NCI-H146 treated with DMSO at 0.1 percent for 48 hours (cell line): ENCODE results near the gene INPP5A.
"Not testable (repeated sequence)": the region's sequence is repeated elsewhere in the genome, so short reads cannot be mapped to it uniquely, and the experiment has no call there.

Experiments
- DNase-seq: peaks from one replicate; lab custom pipeline; 2025; ENCODE audit not compliant: unreplicated experiment; lab: John Stamatoyannopoulos, UW

The INPP5A gene

DNA sequence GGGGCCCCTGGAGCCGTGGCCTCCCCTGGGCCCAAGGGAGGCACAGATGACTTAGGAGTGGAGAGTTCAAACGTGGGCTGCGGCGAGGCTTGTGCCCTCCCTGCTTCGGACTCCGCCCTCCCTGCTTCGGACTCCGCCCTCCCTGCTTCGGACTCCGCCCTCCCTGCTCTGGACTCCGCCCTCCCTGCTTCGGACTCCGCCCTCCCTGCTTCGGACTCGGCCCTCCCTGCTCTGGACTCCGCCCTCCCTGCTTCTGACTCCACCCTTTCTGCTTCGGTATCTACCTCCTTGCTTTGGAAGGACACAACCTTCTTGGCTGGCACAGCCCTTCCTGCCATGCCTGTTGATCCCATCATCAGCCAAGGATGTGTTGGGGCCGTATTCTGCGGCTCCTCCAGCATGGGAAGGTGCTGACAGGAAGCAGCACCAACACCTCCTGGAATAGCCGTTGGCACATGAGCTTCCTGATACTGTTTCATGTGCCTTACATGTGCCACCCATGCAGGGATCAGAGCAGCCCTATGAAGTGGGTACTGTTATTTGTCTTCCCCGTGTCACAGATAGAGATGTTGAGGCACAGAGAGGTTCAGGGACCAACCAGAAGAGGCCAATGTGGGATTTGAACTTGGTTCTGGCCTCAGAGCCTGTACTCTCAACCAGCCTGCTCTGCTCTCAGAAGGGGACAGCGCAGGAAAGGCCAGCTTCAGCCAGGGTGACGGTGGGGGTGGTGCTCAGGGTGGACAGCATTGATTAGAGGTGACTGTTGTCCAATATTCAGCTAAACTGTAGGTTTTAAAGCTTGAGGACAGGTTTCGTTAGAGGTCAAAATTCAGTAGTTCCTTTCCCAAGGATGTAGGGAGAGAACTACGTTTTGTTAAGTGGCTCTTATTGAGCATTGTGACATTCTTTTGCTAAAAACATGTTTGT, 133.9 kb downstream of the INPP5A start:
- no peak for DNase-seq

DNA sequence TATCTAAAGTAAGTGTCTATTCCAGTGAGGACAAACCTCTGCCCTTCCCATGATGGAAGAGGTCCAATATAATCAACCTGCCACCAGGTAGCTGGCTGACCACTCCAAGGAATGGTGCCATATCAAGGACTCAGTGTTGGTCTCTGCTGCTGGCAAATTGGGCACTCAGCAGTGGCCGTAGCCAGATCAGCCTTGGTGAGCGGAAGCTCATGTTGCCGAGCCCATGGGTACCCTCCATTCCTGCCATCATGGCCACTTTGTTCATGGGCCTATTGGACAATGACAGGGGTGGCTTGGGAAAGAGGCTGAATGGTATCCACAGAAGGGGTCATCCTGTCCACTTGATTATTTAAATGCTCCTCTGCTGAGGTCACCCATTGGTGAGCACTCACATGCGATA, 136.2 kb downstream of the INPP5A start:
- not testable (repeated sequence) for DNase-seq

DNA sequence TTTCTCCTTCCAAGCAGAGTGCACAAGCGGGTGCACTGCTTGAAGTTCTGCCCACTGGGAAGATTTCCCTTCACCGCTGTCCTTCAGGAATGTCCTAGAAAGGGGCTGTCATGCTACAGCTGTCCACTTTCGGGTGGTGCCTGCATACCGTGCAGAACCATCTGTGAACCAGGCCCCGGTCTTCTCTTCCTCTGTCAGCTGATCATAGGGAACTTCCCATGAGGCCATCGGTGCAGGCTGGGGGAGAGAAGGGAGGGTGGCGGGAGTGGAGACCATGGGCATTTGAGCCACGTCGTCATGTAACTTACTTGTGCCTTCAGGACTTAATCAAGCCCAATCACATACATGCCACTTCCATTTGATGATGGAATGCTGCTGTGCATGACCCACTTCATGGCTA, 136.7 kb downstream of the INPP5A start:
- DNase-seq: no peak

DNA sequence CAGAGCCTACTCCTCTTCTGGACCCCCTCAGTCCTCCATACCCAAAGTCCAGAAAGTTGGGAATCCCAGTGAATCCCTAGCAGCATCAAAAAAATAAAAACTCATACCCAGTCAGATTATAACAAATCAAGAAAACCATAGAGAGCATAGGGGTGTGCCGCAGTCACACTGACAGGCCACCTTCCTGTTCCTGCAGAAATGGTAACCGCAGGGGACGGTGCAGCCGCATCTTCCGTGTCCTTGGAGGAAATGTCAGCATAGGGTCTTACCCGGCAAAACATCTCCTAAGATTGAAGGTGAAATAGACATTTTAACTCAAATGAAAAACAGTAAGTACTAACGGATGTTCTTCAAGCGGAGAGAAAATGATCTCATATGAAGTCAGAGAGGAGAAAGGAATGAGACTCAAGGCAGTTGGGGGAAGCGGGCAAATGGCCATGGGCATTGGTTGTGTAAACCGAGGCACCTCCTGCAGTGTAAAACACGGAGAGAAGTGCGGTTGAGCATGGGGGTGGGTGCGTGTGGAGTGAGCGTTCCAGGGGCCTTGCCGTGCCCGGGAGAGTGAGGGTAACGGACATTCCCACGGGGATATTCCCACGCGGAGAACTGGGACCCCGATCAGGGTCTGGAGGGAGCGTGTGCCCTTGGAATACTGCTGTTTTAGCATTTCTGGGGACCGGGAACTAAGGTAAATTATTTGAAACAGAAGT, 137.6 kb downstream of the INPP5A start:
- no peak for DNase-seq

DNA sequence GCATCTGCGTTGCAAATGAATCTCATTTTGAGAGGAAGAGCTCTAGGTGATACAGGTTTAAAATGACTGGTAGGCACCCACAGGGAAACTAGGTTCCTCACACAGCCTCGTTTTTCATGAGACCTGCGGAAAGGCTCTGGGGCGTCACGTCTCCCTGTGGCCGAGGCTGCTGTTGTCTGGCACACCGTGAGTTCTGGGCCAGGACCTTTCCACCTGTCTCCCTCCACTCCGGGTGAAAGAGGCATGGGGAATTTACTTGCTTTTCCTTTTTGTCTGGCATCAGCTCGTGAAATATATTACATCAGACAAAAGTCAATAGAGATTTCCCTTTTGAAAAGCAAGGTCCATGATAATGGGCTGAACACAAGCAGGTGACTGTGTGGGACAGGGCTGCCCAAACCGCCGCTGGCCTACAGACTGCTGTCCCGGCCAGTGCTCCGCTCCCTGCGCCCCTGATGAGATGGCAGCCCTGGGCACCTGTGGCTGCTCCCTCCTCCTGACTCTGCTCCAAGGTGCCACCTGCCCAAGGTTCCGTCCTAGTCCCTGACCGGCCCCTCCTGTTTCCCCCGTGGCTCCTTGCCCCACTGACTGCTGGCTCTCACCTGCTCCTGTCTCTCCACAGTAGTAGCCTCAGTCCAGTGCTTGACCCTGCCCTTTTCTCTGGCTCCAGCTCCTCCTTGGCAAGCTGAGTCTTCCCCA, 138.8 kb downstream of the INPP5A start:
- no peak for DNase-seq

DNA sequence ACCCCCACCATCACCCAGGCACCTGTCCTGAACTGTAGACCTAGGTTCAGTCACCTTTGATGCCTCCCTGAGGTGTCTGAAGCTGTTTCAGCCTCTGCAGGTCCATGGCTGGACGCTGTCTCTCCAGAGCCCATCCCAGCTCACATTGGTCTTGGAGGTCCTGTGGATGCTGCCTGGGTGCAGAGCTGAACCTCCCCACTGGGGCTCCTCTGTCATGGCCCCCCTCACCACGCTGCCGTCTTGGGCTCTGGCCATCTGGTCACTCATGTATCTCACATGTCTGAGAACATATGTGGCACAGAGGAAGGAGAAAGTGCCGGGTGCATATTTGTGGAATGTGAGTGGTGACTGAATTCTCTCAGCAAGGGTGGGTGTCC, 139.5 kb downstream of the INPP5A start:
- DNase-seq: no peak

DNA sequence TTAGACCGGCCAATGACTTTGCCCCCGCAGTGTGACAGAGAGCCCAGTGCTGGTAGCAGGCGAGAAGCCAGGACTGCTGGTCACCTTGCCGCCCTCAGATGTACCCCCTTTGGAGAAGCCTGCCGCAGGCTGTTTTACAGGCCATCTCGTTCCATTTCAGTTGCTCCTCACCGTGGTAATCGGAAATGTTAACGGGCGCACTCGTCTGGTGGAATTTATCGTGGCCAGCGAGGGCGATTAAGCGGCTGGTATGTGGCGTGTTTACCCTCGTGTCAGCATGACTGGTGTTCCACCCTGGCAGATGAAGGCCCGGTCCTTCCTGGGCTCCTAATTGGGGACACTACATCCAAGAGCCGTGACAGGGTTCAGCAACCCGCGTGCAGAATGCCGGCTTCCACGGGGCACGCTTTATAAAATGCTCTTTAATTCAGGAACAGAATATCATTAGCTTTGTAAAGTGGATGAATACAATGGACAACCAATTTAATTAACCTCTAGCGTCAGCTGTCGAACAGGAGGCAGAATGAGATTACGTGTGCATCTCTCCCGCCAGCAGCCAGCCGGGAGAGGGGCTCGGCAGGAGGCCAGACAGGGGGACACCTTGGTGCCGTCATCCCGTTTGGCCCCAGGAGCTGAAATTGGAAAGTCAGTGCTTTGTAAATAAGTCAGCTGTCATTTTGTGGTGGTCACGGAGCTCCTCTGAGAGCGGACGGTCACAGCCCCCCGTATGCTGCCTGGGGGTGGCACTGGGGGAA, 140.1 kb downstream of the INPP5A start:
- no peak for DNase-seq

DNA sequence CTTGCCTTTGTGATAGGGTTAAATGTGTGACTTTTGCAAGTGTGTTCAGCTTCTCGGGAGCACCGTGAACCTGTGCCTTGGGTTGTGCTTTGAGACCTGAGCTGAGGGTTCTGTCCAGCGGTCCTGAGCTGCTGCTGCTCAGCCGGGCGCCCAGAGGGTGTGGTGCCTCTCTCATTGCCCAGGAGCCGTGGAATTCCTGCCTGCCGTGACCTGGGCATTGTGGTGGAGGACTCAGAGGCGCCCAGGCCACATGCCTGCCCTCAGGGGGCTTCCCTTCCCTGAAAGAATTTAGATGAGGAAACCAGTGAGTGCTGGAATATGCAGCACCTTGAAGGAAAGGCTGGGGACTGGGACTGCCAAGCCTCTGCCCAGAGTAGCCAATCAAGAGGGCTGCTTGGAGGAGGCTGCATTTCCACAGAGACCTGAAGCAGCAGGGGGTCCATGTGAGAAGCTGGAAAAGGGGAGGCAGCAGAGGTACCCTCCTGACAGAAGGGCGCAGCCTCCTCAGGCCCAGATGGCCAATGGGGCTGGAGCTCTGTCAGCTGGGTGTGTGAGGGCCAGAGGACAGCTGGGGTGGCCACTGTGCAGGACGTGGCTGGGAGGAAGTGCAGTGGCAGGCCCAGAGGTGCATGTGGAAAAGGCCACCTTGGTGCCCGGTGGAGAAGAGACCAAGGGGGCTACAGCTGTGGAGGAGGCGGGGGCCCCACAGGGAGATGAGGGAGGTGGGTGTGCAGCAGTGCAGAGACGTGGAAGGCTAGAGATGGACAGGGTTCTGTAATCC, 141.0 kb downstream of the INPP5A start:
- DNase-seq: no peak

DNA sequence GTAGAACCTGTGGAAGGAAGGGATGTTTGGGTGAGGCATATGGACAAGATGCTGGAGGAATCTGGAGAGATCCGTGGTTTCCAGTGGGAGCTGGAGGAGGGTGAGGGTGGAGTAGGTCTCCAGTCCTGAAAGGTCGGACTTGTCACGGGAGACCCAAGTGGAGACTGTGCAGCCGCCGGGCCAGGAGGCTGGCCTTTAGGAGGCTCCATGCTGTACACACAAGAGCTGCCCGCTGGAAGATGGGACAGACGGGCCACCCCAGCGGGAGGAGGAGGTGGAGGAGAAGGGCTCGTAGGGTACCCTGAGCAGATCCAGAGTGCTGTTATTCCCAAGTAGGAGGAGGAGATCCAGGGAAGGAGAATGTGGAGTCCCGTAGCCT, 141.6 kb downstream of the INPP5A start:
- DNase-seq: no peak

DNA sequence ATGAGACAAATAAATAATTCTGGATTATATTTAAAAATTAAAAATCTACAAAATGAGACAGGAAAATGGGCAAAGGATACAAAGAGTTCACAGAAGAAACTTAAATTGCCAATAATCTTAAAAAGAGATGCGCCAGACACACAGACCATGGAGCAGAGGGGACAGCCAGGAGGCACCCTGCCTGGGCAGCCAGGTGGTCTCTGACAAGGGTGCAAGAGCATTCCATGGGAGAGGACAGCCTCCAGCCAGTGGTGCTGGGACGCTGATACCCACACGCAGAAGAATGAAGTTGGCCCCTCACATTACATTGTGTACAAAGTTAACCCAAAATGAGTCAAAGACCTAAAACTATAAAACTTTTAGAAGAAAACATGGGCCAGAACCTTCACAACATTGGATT, 142.1 kb downstream of the INPP5A start:
- no peak for DNase-seq

DNA sequence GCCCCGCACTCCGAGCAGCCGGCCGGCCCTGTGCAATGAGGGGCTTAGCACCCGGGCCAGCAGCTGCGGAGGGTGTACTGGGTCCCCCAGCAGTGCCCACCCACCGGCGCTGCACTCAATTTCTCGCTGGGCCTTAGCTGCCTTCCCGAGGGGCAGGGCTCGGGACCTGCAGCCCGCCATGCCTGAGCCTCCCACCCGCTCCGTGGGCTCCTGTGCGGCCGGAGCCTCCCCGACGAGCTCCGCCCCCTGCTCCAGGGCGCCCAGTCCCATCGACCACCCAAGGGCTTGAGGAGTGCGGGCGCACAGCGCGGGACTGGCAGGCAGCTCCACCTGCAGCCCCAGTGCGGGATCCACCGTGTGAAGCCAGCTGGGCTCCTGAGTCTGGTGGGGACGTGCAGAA, 143.2 kb downstream of the INPP5A start:
- DNase-seq: not testable (repeated sequence)

DNA sequence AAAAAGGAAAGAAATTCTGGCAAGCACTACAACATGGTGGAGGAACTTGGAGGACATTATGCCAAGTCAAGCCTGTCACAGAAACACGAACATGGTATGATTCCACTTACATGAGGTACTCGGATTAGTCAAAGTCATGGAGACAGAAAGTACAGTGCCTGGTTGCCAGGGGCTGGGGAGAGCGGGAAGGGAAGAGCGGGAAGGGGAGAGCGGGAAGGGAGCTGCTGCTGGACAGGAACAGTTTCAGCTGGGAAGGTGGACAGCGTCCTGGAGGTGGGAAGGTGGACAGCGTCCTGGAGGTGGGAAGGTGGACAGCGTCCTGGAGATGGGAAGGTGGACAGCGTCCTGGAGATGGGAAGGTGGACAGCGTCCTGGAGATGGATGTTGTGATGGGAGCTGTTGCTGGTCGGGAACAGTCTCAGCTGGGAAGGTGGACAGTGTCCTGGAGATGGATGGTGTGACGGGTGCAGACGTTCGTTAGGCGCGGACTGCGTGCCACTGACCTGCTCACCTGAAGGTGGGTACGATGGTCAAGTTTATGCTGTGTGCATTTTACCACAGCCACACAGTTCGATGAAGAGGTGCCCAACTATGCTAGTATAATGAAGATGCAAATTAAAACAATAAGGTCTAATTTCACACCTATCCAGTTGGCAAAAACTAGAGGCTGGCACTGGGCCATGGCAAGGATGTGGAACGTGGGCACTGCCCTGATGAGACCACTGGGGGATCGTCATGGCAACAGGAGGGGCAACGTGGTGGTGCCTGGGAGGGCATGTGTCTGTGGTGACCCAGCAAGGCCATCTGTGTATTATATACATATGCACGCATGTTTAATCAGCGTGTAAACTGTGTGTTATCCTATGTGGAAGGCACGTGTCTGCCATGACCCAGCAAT, 144.5 kb downstream of the INPP5A start:
- DNase-seq: no peak

DNA sequence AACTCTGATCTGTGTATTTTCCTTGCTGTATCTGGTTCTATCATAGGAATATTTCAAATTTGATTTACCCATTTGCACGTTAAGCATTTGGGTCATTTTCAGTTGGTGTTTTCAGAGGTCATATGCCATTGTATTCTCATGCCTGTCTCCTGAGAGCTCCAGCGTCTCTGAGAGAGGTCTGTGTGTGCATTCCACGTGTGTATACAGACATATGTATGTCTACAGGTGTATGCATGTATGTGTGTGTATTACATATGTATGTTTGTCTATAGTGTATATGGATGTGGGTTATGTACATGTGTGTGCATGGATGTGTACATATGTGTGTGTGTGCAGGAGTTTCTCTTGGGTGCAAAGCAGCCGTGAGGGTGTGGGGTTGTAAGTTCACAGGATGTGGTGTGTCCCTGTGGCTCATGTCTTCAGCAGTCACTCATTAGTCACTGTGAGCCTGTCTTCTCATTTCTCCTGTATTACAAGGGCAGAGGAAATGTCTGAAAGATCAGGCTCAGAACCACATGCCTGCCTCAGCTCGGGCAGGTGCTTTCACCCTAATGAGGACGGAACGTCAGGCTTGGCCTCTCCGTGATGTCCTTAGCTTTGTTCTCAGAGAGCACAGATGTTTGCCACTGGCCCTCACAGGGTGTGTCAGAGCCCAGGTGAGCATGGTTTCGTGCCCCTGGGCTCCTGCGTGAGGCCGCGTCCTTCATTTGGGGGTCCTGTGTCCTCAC, 146.7 kb downstream of the INPP5A start:
- no peak for DNase-seq

DNA sequence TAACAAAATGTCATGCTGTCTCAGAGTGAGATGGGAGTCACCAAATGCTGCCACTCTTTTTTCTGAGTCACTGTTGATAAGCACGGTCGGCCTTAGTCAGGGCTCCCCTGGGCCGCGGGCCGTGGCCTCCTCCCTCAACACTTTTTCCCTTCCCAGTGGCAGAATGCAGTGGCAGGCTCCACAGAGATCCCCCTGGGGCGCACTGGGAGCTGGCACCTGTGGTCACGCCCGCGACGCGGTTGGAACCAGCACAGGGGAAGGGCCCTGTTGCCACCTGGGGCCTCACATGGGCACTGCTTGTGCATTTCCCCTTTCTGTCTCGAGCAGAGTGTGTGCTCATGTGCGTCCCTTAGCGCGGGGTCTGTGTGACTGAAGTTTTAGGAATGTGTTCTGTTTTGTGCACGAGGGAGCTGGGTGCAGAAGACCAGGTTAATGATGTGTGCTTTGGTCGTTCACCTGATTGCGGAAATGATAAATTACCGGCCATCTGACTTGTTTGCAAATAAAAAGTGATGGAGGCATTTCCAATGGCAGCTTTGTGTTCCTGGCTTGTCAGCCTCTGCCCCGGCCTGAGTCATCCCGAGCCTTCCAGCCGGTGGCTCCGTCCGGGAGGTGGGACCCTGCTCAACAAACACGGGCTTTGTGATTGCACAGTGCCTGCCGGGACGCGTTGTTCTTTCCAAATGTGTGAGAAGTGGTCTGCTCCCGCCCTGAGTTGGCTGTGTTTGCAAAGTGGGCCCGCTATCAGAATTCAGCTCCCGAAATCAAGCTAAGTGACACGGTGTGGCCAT, 147.7 kb downstream of the INPP5A start:
- DNase-seq: no peak

DNA sequence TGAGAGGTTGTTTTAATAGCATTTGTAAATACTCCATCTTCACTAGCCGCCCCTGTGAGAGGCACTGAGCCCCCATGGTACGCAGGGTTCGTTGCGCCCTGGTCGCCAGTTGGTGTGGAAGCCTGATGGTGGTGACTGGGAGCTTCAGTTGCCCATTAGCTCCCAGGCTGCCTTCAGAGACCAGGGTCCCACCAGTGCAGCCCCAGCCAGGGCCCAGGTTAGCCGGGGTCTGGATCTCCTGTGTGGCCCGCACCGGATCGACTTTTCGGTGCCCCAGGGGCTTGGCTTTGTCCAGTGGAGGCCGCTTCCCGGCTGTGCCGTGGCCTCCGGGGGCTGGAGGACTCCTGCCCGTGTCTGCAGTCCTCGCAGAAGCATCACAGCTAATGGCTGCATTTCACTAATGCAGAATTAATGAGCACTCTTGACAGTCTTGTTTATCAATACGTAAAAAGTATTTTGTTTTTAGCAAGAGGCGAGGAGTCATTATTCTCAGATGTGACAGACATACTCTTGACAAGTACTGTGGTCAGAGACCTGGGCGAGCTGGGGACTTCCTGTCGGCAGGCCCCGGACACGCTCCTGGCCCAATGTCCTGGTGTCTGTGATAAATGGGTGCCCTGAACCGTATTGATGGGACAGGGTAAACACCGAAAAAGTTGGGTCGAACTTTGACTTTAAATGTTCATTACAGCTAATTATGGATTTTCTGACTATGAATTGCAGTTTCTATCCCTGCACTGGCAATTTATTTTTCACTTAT, 148.5 kb downstream of the INPP5A start:
- DNase-seq: no peak

DNA sequence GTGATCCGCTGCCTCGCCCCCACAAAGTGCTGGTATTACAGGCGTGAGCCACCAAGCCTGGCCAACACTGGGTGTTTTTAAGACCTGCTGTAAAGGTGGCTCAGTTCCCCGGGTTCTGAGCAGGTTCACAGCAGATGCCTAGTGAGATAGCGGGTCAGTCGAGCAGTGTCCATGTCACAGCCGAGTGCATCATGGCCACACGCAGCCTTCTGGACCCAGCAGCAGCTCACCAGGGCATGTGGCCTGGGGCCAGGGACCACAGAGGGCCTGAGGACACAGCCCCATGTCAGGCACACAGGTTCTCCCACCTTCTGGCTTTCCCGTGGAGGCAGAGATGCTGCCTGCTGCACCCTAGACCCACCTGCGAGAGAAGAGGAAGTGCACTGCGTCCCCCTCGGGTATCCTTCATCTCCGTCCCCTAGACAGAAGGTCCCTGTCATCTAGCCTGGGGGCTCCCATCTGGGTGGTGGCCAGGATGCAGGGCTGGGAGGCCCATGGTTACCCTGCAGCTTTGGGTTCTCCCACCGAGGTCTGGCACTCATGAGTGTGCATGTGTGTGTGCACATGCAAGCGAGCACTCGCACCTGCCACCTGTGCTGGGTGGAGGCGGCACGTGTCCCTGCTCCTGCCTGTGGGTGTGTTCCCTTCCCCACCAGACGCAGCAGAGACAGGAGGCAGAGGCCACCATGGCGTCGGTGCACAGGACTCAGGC, 149.8 kb downstream of the INPP5A start:
- no peak for DNase-seq
